HG03039 (cell line): ENCODE data around the gene BTNL3.
"Not testable (repeated sequence)": the region's sequence is repeated elsewhere in the genome, so short reads cannot be mapped to it uniquely, and the experiment has no call there.

Source experiments
- ATAC-seq: cut with Tn5 transposase; IDR thresholded peaks from one replicate; pipeline ENCODE4 v1.9.1; 2021; ENCODE audit warnings: mild to moderate bottlenecking, moderate library complexity; ENCODE audit not compliant: unreplicated experiment

BTNL3 gene

GRCh38 chr5:181045316-181045715 lies 56.7 kb downstream of the BTNL3 start:
- ATAC-seq, result no peak

GRCh38 chr5:181045857-181046256 lies 57.2 kb downstream of the BTNL3 start:
- not testable (repeated sequence) for ATAC-seq

GRCh38 chr5:181047288-181047687 lies 58.6 kb downstream of the BTNL3 start:
- ATAC-seq, result no peak

DNA sequence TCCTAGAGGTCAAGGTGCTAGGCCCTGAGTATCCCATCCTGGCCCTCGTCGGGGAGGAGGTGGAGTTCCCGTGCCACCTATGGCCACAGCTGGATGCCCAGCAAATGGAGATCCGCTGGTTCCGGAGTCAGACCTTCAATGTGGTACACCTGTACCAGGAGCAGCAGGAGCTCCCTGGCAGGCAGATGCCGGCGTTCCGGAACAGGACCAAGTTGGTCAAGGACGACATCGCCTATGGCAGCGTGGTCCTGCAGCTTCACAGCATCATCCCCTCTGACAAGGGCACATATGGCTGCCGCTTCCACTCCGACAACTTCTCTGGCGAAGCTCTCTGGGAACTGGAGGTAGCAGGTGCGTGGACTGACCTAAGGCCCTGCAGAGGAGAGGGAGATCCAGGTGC lies 59.3 kb downstream of the BTNL3 start:
- no peak for ATAC-seq

GRCh38 chr5:181050016-181050415 lies 61.4 kb downstream of the BTNL3 start:
- no peak for ATAC-seq

DNA sequence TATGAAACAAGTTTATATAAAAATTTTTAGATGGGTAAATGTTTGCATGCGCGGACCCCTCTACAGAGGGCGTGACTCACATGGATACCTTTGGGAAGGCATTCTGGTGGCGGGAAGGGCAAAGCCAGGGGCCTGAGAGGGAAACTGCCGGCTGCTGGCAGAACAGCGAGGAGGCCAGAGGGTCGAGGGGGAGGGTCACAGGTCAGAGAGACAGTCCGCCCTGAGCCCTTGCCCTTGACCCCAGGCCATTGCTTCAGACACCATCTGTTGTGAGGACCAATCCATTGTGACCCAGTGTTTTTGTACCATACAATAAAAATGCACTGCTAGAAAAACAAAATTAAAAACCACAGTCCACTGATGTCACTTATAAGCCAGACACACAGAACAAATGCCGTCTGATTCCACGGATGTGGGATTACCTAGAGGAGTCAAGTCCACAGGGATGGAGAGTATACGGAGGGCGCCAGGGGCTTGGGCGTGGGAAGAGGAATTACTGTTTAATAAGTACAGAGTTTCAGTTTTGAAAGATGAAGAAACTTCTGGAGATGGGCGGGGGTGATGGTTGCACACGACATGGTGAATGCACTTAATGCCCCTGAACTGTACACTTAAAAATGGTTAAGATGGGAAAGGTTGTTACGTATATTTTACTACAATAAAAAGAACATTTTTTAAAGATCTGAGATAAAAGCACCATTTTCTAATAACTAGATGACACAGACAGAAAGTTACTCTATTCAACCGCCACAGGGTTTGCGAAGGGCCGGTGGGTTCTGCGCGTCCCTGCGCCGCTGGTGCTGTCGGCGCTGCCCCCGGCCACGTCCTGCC lies 63.4 kb downstream of the BTNL3 start:
- ATAC-seq, result no peak

- ATAC-seq, result no peak
Measured at GRCh38 chr5:181052672-181053487, 64.2 kb downstream of the BTNL3 start.

- no peak for ATAC-seq
Measured at GRCh38 chr5:181053488-181054121, 65.0 kb downstream of the BTNL3 start.

GRCh38 chr5:181054138-181054537 lies 65.5 kb downstream of the BTNL3 start:
- ATAC-seq, result no peak

GRCh38 chr5:181054871-181055459 lies 66.3 kb downstream of the BTNL3 start:
- ATAC-seq, result no peak
